ENCODE results near the gene ABHD6.

GRCh38 chr3:58293516-58293915, 55.9 kb downstream of the ABHD6 start:
- TF ChIP-seq CTCF (IDR thresholded peaks at IDR 0.05): no peak
- TF ChIP-seq POLR2AphosphoS5 (IDR thresholded peaks at IDR 0.05): no peak
- TF ChIP-seq EP300 (IDR thresholded peaks at IDR 0.05): no peak
- no peak for TF ChIP-seq POLR2A (IDR thresholded peaks at IDR 0.05)
